ENCODE results near the gene FAM110A. TPM values are rescaled to one million over a fixed set of nuclear protein-coding genes. Genes with fewer than 3 reads are reported as not detected.

FAM110A gene
- total RNA-seq, 4 donors from 2014 or later, result 2.8 to 6.9 (median 4.7) TPM

DNA sequence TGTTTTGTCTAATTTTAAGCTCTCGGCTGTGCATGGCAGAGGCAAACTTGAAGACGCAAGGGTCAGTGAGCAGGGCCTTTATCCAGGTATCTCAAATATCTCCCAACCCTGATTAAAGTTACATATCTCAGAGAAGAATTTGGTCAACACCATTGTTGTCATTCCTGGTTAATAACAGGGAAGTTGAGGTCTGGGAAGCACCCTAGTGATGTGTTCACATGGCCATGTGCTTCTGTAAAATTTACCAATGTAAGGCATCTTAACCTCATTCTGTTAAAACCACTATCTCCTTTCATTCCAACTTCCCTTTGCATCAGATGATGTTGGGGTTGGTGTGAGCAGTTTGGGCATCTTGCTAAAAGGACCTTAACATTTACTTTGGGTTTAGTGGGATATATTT is 4.0 kb upstream of the FAM110A start:
- Histone ChIP-seq H3K4me3 (no peak overlapping the region), H3K27me3 (no peaks in the 10 kb centered on the region), H3K27ac (no peak overlapping the region), H3K4me1 (peaks cover 0 to 10% (median 6%) of the 10 kb centered on the region in 4 donors), H3K9me3 (no peaks in the 10 kb centered on the region), H3K36me3 (no peaks in the 10 kb centered on the region)
- TF ChIP-seq EP300 (IDR thresholded peaks at IDR 0.05) (no peak), POLR2A (IDR thresholded peaks at IDR 0.05) (no peak)
- TF ChIP-seq, protein P1, sequence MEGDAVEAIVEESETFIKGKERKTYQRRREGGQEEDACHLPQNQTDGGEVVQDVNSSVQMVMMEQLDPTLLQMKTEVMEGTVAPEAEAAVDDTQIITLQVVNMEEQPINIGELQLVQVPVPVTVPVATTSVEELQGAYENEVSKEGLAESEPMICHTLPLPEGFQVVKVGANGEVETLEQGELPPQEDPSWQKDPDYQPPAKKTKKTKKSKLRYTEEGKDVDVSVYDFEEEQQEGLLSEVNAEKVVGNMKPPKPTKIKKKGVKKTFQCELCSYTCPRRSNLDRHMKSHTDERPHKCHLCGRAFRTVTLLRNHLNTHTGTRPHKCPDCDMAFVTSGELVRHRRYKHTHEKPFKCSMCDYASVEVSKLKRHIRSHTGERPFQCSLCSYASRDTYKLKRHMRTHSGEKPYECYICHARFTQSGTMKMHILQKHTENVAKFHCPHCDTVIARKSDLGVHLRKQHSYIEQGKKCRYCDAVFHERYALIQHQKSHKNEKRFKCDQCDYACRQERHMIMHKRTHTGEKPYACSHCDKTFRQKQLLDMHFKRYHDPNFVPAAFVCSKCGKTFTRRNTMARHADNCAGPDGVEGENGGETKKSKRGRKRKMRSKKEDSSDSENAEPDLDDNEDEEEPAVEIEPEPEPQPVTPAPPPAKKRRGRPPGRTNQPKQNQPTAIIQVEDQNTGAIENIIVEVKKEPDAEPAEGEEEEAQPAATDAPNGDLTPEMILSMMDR (IDR thresholded peaks at IDR 0.05), result no peak
- no peak for DNase-seq (ENCODE audit: low spot score in 2 of 2)
- WGBS, 2 donors, result 94% methylated on average over 2 of the region's 2 CpGs

DNA sequence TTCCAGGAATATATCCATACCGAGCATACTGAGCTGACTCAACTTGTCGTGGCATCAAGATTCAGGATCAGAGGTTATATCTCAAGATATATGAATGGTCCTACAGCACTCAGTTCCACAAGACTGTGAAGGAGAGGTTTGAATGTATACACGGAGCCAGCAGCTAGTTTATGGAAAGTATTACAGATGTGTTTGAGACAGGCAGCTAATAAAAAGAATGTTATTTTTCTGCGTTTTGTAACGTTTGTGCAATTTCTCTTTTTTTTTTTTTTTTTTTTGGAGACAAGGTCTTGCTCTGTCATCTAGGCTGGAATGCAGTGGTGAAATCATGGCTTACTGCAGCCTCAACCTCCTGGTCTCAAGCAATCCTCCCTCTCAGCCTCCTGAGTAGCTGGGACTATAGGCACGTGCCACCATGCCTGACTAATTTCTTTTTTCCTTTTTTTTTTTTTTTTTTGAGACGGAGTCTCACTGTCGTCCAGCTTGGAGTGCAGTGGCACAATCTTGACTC is 3.4 kb upstream of the FAM110A start:
- DNase-seq (ENCODE audit: low spot score in 2 of 2), result no peak
- TF ChIP-seq, protein P1 (IDR thresholded peaks at IDR 0.05), result no peak
- TF ChIP-seq EP300 (IDR thresholded peaks at IDR 0.05) (no peak), POLR2A (IDR thresholded peaks at IDR 0.05) (no peak)
- no peaks in the 10 kb centered on the region for H3K36me3 ChIP-seq
- H3K9me3 ChIP-seq, result no peaks in the 10 kb centered on the region
- no peak overlapping the region for H3K4me3 ChIP-seq
- H3K27ac ChIP-seq, result no peak overlapping the region
- no peaks in the 10 kb centered on the region for H3K27me3 ChIP-seq
- H3K4me1 ChIP-seq, result peaks cover 0 to 15% (median 11%) of the 10 kb centered on the region in 4 donors
- WGBS, 2 donors, result 70 to 74% methylated on average over 8 of the region's 8 CpGs

DNA sequence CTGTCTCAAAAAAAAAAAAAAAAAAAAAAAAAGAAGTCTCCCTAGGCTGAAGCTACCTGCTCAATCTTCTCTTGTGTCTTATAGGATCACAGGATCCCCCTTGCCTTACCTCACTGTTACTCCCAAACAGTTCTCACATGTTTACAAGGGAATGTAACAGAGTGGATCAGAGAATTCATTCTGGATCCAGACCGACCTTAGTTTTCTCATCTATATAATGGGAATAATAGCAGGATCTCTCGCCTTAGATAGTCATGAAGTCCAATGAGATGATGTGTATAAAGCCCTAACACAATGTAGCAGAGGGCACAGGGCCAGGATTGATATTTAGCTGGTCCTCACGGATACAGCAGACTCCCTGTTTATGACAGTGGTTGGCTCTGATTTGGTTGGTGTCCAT is 2.3 kb upstream of the FAM110A start:
- WGBS, 2 donors, result 82 to 90% methylated on average over 3 of the region's 3 CpGs
- no peak overlapping the region for H3K4me3 ChIP-seq
- H3K4me1 ChIP-seq, result peaks cover 0 to 24% (median 13%) of the 10 kb centered on the region in 4 donors
- TF ChIP-seq, protein P1 (IDR thresholded peaks at IDR 0.05), result no peak
- no peak for TF ChIP-seq EP300 (IDR thresholded peaks at IDR 0.05)
- H3K9me3 ChIP-seq, result no peaks in the 10 kb centered on the region
- H3K27me3 ChIP-seq, result no peaks in the 10 kb centered on the region
- no peak overlapping the region for H3K27ac ChIP-seq
- no peaks in the 10 kb centered on the region for H3K36me3 ChIP-seq
- DNase-seq (ENCODE audit: low spot score in 2 of 2), result no peak

DNA sequence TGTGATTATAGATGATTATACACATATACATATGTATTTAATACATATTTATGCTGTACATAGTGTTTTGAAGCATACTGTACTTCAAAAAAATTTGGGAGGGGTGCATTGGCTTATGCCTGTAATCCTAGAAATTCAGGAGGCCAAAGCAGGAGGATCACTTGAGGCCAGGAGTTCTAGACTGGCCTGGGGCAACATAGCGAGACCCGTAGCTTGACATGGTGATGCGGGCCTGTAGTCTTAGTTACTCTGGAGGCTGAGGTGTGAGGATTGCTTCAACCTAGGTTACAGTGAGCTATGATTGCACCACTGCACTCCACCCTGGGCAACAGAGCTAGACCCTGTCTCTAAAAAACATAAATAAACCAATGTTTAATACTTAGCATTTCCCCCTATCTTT is 1.6 kb upstream of the FAM110A start:
- Histone ChIP-seq H3K36me3 (no peaks in the 10 kb centered on the region), H3K9me3 (no peaks in the 10 kb centered on the region), H3K27me3 (no peaks in the 10 kb centered on the region), H3K27ac (no peak overlapping the region), H3K4me3 (no peak overlapping the region), H3K4me1 (peaks cover 0 to 24% (median 13%) of the 10 kb centered on the region in 4 donors)
- no peak for TF ChIP-seq EP300 (IDR thresholded peaks at IDR 0.05)
- TF ChIP-seq POLR2A (IDR thresholded peaks at IDR 0.05), result no peak
- TF ChIP-seq, protein P1 (IDR thresholded peaks at IDR 0.05), result no peak
- DNase-seq (ENCODE audit: low spot score in 2 of 2), result no peak
- 95 to 96% methylated on average over 3 of the region's 3 CpGs for WGBS, 2 donors

DNA sequence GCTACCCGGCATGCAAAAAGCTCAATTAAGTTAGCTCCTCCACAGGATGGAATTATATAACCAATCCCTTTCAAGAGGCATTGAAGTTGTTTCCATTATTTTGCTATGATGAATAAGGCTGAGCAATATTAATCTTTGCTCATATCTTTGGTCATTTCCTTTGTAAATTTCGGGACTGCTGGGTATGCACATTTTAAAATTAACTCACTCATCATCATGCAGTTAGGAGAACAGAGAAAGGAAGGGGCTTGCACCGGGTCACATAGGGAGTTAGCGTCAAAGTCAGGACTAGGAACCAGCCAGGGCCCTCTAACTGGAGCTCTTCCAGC is 430 bp upstream of the FAM110A start:
- H3K27me3 ChIP-seq, result no peaks in the 10 kb centered on the region
- 1% methylated on average over 4 of the region's 4 CpGs for WGBS, 2 donors
- H3K9me3 ChIP-seq, result peaks cover 0 to 3% (median 0%) of the 10 kb centered on the region in 4 donors
- DNase-seq (ENCODE audit: low spot score in 2 of 2), result no peak
- peak overlapping the region in 3 of 4 donors; percentile 53 to 86 (median 84) for H3K27ac ChIP-seq
- TF ChIP-seq POLR2A (IDR thresholded peaks at IDR 0.05) (no peak), EP300 (IDR thresholded peaks at IDR 0.05) (no peak)
- TF ChIP-seq, protein P1 (IDR thresholded peaks at IDR 0.05), result no peak
- peak overlapping the region; percentile 77 to 96 (median 80) for H3K4me3 ChIP-seq
- no peaks in the 10 kb centered on the region for H3K36me3 ChIP-seq
- peaks cover 0 to 24% (median 13%) of the 10 kb centered on the region in 4 donors for H3K4me1 ChIP-seq
